ENCODE data around the gene SMU1. TPM values are rescaled to one million over a fixed set of nuclear protein-coding genes. Genes with fewer than 3 reads are reported as not detected.

SMU1 gene
- total RNA-seq, 1 experiment from 2014 or later: 30.3 TPM

DNA sequence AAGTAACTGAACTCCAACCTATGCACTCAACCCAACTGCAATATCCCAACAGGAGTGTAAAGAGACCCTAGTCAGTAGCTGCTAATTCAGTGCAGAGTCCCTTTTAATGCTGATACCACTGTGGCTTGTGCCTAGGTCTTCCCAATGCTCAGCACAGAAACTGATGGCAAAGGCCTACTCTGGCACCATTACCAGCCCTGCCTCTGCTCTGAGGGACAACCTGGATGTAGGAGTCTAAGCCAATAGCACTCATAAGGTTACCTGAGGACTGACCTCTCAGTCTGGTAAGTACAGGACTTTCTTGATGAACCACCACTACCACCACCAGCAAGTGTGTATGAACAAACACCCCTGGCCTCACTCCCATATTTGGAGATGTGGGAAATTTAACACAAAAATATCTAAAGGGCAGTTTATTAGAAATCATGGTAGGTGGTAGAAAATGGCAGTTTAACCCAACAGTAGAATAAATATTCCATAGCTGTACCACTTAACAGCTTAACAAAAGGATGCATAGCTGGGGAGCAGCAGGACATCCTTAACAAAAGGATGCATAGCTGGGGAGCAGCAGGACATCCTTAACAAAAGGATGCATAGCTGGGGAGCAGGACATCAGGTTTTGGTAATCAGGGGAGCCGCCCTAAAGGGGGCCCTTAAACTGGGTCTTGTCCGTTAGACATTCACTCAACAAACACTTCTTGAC, 62.4 kb downstream of the SMU1 start:
- intact Hi-C loops (cut with micrococcal nuclease; ENCODE audit: unreplicated experiment) (no loop called here), in situ Hi-C loops (cut with HindIII; ENCODE audit: low pct_unique_long_range_greater_than_20kb, low sequenced_read_pairs) (no loop called here)
- Histone ChIP-seq H3K36me3 (ENCODE audit: control insufficient read depth, insufficient read depth, low read length) (no peaks in the 10 kb centered on the region), H3K27me3 (ENCODE audit: control insufficient read depth, insufficient read depth, low read length) (no peaks in the 10 kb centered on the region), H3K4me1 (ENCODE audit: control insufficient read depth, insufficient read depth, low read length) (no peaks in the 10 kb centered on the region), H3K27ac (ENCODE audit: low read length) (no peak overlapping the region), H3K4me3 (ENCODE audit: low read depth in 2 of 2, low read length in 2 of 2) (no peak overlapping the region), H3K9me3 (ENCODE audit: control insufficient read depth, insufficient read depth, low read depth, low read length) (no peaks in the 10 kb centered on the region)
- DNase-seq (ENCODE audit: low read depth, low spot score): no peak
- ChIA-PET CTCF (no interaction called here), POLR2A (no interaction called here)
- no peak for ATAC-seq
- no peak for TF ChIP-seq SIN3A (IDR thresholded peaks at IDR 0.05; ENCODE audit: borderline replicate concordance, insufficient read depth, low read depth, low read length)
- no peak for TF ChIP-seq TCF7L2 (IDR thresholded peaks at IDR 0.05; ENCODE audit: low read depth, low read length)
- TF ChIP-seq, protein P1, sequence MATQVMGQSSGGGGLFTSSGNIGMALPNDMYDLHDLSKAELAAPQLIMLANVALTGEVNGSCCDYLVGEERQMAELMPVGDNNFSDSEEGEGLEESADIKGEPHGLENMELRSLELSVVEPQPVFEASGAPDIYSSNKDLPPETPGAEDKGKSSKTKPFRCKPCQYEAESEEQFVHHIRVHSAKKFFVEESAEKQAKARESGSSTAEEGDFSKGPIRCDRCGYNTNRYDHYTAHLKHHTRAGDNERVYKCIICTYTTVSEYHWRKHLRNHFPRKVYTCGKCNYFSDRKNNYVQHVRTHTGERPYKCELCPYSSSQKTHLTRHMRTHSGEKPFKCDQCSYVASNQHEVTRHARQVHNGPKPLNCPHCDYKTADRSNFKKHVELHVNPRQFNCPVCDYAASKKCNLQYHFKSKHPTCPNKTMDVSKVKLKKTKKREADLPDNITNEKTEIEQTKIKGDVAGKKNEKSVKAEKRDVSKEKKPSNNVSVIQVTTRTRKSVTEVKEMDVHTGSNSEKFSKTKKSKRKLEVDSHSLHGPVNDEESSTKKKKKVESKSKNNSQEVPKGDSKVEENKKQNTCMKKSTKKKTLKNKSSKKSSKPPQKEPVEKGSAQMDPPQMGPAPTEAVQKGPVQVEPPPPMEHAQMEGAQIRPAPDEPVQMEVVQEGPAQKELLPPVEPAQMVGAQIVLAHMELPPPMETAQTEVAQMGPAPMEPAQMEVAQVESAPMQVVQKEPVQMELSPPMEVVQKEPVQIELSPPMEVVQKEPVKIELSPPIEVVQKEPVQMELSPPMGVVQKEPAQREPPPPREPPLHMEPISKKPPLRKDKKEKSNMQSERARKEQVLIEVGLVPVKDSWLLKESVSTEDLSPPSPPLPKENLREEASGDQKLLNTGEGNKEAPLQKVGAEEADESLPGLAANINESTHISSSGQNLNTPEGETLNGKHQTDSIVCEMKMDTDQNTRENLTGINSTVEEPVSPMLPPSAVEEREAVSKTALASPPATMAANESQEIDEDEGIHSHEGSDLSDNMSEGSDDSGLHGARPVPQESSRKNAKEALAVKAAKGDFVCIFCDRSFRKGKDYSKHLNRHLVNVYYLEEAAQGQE (IDR thresholded peaks at IDR 0.05; ENCODE audit: insufficient read depth in 1 of 2, low read depth in 2 of 2, low read length in 1 of 2): no peak
- no peak for TF ChIP-seq POLR2AphosphoS5 (IDR thresholded peaks at IDR 0.05; ENCODE audit: low read depth, low read length)
- TF ChIP-seq, protein P2, sequence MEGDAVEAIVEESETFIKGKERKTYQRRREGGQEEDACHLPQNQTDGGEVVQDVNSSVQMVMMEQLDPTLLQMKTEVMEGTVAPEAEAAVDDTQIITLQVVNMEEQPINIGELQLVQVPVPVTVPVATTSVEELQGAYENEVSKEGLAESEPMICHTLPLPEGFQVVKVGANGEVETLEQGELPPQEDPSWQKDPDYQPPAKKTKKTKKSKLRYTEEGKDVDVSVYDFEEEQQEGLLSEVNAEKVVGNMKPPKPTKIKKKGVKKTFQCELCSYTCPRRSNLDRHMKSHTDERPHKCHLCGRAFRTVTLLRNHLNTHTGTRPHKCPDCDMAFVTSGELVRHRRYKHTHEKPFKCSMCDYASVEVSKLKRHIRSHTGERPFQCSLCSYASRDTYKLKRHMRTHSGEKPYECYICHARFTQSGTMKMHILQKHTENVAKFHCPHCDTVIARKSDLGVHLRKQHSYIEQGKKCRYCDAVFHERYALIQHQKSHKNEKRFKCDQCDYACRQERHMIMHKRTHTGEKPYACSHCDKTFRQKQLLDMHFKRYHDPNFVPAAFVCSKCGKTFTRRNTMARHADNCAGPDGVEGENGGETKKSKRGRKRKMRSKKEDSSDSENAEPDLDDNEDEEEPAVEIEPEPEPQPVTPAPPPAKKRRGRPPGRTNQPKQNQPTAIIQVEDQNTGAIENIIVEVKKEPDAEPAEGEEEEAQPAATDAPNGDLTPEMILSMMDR (IDR thresholded peaks at IDR 0.05): no peak
- no TSS peak for BruUV-seq (replicated peaks)

DNA sequence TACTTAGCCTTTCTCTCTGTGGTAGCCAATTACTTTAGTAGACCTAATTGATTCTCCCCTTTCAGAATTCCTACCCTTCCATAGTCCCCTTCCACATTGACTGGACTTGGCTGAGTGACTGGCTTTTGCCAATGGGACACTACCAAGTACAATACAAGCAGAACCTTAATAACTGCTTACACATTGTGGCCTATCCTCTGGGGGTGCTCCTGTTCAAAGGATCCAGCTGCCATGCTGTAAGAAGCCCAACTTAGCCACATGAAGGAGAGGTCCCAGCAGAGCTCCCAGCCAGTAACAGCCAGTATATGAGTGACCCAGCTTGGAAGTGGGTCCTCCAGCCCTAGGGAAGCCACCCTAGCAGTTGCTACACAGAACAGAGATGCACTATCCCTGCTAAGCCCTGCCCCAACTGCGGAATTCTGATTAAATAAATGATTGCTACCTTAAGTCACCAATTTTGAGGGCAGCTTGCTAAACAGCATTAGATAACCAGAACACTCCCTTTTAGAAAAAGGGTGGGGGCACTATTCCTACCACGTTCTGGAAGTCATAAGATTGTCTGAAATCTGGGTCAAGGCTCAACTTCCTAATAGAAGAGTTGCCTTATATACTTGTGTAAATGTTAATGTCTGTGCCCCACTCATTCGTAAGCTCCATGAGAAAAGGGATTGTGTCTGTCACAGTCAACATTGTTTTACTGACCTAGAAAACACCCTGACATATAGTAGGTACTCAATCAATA, 64.0 kb downstream of the SMU1 start:
- no peak for ATAC-seq
- in situ Hi-C loops (cut with HindIII; ENCODE audit: low pct_unique_long_range_greater_than_20kb, low sequenced_read_pairs) (no loop called here), intact Hi-C loops (cut with micrococcal nuclease; ENCODE audit: unreplicated experiment) (no loop called here)
- H3K36me3 ChIP-seq (ENCODE audit: control insufficient read depth, insufficient read depth, low read length): no peaks in the 10 kb centered on the region
- POLR2A ChIA-PET: interaction anchor here (0.6 to 1.5 kb wide), 2 partner anchors 9 to 1737 kb away, joined by 4 to 7 read pairs; no protein-coding TSS in a partner anchor
- H3K9me3 ChIP-seq (ENCODE audit: control insufficient read depth, insufficient read depth, low read depth, low read length): no peaks in the 10 kb centered on the region
- no TSS peak for BruUV-seq (replicated peaks)
- CTCF ChIA-PET: no interaction called here
- DNase-seq (ENCODE audit: low read depth, low spot score): no peak
- H3K27me3 ChIP-seq (ENCODE audit: control insufficient read depth, insufficient read depth, low read length): no peaks in the 10 kb centered on the region
- no peaks in the 10 kb centered on the region for H3K4me1 ChIP-seq (ENCODE audit: control insufficient read depth, insufficient read depth, low read length)
- H3K4me3 ChIP-seq (ENCODE audit: low read depth in 2 of 2, low read length in 2 of 2): no peak overlapping the region
- no peak overlapping the region for H3K27ac ChIP-seq (ENCODE audit: low read length)
- TF ChIP-seq, protein P2 (IDR thresholded peaks at IDR 0.05): no peak
- TF ChIP-seq TCF7L2 (IDR thresholded peaks at IDR 0.05; ENCODE audit: low read depth, low read length): no peak
- TF ChIP-seq SIN3A (IDR thresholded peaks at IDR 0.05; ENCODE audit: borderline replicate concordance, insufficient read depth, low read depth, low read length): no peak
- TF ChIP-seq, protein P1 (IDR thresholded peaks at IDR 0.05; ENCODE audit: insufficient read depth in 1 of 2, low read depth in 2 of 2, low read length in 1 of 2): no peak
- no peak for TF ChIP-seq POLR2AphosphoS5 (IDR thresholded peaks at IDR 0.05; ENCODE audit: low read depth, low read length)

Measured in Panc1 (cell line).